Measurements from ENCODE around the gene PARVG. TPM values are rescaled to one million over a fixed set of nuclear protein-coding genes. Genes with fewer than 3 reads are reported as not detected.
A peak's percentile ranks its signal among the peaks of the same experiment; 100 is the strongest.

Gene PARVG
- total RNA-seq, 4 donors from 2014 or later = 5.0 to 25.3 (median 8.4) TPM

DNA sequence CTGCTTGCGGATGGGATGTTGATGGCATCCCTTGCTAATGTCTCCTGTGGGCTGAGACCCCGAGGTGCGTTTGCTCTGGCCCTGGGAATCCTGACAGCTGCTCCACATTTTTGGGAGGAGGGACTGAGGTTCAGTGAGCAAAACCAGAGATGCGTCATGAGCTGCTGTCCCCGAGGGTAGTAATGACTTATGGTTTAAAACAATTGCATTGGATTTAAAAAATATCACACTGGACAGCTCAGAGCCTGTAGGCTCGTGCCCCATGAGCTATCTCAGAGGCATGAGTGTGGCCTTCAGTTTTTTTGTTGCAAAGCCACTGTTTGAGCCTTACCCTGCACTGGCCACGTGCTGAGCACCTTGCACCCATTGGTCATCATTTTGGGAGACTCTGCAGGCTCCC, 20.9 kb upstream of the PARVG start:
- Histone ChIP-seq H3K27me3 (no peaks in the 10 kb centered on the region), H3K9me3 (no peaks in the 10 kb centered on the region), H3K27ac (peak overlapping the region; percentile 55 to 61), H3K4me1 (no peaks in the 10 kb centered on the region), H3K36me3 (no peaks in the 10 kb centered on the region), H3K4me3 (no peak overlapping the region)
- DNase-seq = no peak
- no peak for TF ChIP-seq POLR2A (IDR thresholded peaks at IDR 0.05)
- TF ChIP-seq, protein P1, sequence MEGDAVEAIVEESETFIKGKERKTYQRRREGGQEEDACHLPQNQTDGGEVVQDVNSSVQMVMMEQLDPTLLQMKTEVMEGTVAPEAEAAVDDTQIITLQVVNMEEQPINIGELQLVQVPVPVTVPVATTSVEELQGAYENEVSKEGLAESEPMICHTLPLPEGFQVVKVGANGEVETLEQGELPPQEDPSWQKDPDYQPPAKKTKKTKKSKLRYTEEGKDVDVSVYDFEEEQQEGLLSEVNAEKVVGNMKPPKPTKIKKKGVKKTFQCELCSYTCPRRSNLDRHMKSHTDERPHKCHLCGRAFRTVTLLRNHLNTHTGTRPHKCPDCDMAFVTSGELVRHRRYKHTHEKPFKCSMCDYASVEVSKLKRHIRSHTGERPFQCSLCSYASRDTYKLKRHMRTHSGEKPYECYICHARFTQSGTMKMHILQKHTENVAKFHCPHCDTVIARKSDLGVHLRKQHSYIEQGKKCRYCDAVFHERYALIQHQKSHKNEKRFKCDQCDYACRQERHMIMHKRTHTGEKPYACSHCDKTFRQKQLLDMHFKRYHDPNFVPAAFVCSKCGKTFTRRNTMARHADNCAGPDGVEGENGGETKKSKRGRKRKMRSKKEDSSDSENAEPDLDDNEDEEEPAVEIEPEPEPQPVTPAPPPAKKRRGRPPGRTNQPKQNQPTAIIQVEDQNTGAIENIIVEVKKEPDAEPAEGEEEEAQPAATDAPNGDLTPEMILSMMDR (IDR thresholded peaks at IDR 0.05) = no peak
- intact Hi-C loops (cut with DNase I; ENCODE audit: low total_unique reads) = no loop called here

DNA sequence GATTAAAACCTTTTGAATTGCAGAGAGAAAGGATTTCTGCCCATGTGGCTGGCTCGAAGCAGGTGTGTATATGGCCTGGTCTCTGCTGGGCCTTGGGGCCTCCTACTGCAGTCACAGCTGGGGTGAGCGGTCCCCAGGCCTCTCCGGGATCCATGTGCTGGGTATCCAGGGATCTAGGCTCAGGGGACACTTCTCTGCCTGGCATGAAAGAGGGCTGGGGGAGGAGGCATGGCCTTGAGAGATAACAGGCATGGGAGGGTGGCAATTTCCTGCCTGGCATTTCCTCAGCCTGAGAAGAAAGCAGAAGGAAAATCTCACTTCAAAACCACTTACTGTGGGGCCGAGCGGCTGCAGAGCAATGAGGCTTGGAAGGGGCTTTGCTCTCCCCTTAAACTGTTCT, 20.3 kb upstream of the PARVG start:
- TF ChIP-seq, protein P1 (IDR thresholded peaks at IDR 0.05) = no peak
- no peak for TF ChIP-seq POLR2A (IDR thresholded peaks at IDR 0.05)
- no peaks in the 10 kb centered on the region for H3K36me3 ChIP-seq
- intact Hi-C loops (cut with DNase I; ENCODE audit: low total_unique reads) = no loop called here
- H3K4me1 ChIP-seq = no peaks in the 10 kb centered on the region
- H3K9me3 ChIP-seq = no peaks in the 10 kb centered on the region
- H3K4me3 ChIP-seq = no peak overlapping the region
- no peak for DNase-seq
- no peaks in the 10 kb centered on the region for H3K27me3 ChIP-seq
- no peak overlapping the region for H3K27ac ChIP-seq

DNA sequence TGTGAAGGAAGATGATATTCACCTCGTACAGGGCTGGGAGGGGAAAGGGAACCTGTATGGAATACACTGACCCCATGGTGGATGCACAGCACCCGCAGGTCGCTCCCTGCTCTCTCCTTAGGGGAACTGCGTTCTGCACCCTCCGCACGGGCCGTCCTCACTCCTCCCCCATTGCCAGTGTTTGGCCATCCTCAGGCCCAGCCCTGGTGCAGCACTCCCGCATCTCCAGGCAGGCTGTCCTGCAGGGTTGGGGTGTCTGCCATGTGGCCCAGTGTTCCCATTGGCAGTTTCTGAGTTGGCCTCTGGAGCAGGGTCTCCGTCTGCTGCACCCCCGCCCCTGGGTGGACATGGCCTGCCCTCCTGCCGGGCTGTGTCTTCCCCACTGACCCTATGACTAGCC, 19.1 kb upstream of the PARVG start:
- no peaks in the 10 kb centered on the region for H3K27me3 ChIP-seq
- DNase-seq = no peak
- no peak overlapping the region for H3K27ac ChIP-seq
- TF ChIP-seq, protein P1 (IDR thresholded peaks at IDR 0.05) = no peak
- no peak for TF ChIP-seq POLR2A (IDR thresholded peaks at IDR 0.05)
- H3K4me1 ChIP-seq = no peaks in the 10 kb centered on the region
- no peaks in the 10 kb centered on the region for H3K9me3 ChIP-seq
- intact Hi-C loops (cut with DNase I; ENCODE audit: low total_unique reads) = no loop called here
- H3K36me3 ChIP-seq = no peaks in the 10 kb centered on the region
- no peak overlapping the region for H3K4me3 ChIP-seq

DNA sequence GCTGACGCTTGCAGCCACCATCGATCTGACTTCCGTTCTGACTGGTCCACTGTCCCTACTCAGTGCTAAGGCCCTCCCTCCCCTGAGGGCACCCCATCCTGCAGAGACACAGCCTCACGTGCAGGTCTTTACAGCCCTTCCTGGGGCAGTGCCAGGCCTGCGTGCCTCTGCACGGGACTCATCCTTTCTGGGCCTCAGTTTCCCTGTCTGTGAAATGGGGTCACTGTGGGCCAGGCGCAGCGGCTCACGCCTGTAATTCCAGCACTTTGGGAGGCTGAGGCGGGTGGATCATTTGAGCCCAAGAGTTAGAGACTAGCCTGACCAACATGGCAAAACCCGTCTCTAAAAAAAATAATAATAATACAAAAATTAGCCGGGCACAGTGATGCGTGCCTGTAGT, 17.8 kb upstream of the PARVG start:
- DNase-seq = no peak
- H3K4me3 ChIP-seq = no peak overlapping the region
- H3K27me3 ChIP-seq = no peaks in the 10 kb centered on the region
- no peak overlapping the region for H3K27ac ChIP-seq
- H3K36me3 ChIP-seq = no peaks in the 10 kb centered on the region
- intact Hi-C loops (cut with DNase I; ENCODE audit: low total_unique reads) = no loop called here
- no peaks in the 10 kb centered on the region for H3K4me1 ChIP-seq
- no peaks in the 10 kb centered on the region for H3K9me3 ChIP-seq
- TF ChIP-seq, protein P1 (IDR thresholded peaks at IDR 0.05) = no peak
- no peak for TF ChIP-seq POLR2A (IDR thresholded peaks at IDR 0.05)

DNA sequence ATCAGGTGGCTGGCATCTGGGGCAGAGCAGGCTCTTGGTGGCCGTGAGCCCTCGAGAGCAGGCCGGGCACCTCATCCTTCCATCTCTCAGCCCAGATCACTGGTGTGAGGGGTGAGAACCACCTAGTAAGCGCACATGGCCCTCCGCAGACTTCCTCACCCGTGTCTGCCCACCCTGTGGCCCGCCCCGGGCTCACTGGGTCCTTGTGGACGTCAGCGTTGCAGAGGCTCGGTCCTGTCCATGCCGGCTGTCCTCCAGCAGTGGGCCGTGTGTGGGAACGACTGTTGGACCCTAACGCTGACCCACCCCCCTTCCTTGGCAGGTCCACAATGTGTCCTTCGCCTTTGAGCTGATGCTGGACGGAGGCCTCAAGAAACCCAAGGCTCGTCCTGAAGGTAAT, 17.2 kb upstream of the PARVG start:
- no peaks in the 10 kb centered on the region for H3K4me1 ChIP-seq
- DNase-seq = no peak
- intact Hi-C loops (cut with DNase I; ENCODE audit: low total_unique reads) = no loop called here
- no peak overlapping the region for H3K27ac ChIP-seq
- no peak overlapping the region for H3K4me3 ChIP-seq
- no peaks in the 10 kb centered on the region for H3K9me3 ChIP-seq
- no peaks in the 10 kb centered on the region for H3K36me3 ChIP-seq
- TF ChIP-seq, protein P1 (IDR thresholded peaks at IDR 0.05) = no peak
- no peak for TF ChIP-seq POLR2A (IDR thresholded peaks at IDR 0.05)
- H3K27me3 ChIP-seq = no peaks in the 10 kb centered on the region

Measured in uterus (tissue), 4 donors.